Spinal cord (tissue), 10 donors: ENCODE results near the gene TMEM30A. TPM values are rescaled to one million over a fixed set of nuclear protein-coding genes. Genes with fewer than 3 reads are reported as not detected.
A peak's percentile ranks its signal among the peaks of the same experiment; 100 is the strongest.

Experiments used
- DNase-seq, 6 donors: peaks; one replicate each; pipeline versions ENCODE4 v3.0.0 to v3.0.0-alpha.2; 2013 to 2015; ENCODE audit warnings: low spot score in 6 of 6, low read depth in 4 of 6
- H3K27ac ChIP-seq: one replicate; pipeline ENCODE4 v1.5.1; 2013; ENCODE audit warnings: low read depth, low read length, control low read depth
- H3K27me3 ChIP-seq: one replicate; pipeline ENCODE4 v1.6.1; 2013; ENCODE audit warnings: low read length; ENCODE audit not compliant: control insufficient read depth, insufficient read depth
- H3K36me3 ChIP-seq: one replicate; pipeline ENCODE4 v1.6.1; 2013; ENCODE audit warnings: low read length; ENCODE audit not compliant: control insufficient read depth, insufficient read depth
- H3K4me1 ChIP-seq: one replicate; pipeline ENCODE4 v1.6.1; 2013; ENCODE audit warnings: low read length; ENCODE audit not compliant: control insufficient read depth, insufficient read depth
- H3K4me3 ChIP-seq: one replicate; pipeline ENCODE4 v1.5.1; 2013; ENCODE audit warnings: low read depth, low read length, control low read depth
- H3K9me3 ChIP-seq: one replicate; pipeline ENCODE4 v1.6.1; 2013; ENCODE audit warnings: low read length; ENCODE audit not compliant: control insufficient read depth, insufficient read depth
- WGBS: methylation state at CpG from one replicate; pipeline ENCODE4 v1.1.5; 2013; ENCODE audit warnings: missing lambda C conversion rate; ENCODE audit not compliant: insufficient coverage; 5-methylcytosine and 5-hydroxymethylcytosine counted together
- polyA plus RNA-seq, 2 donors: library from polyadenylated mRNA; unstranded; fragments of 120-200 nt; gene quantifications; one replicate each; pipeline ENCODE4 v1.2.1, GENCODE V29; 2013; ENCODE audit not compliant: insufficient read length in 2 of 2
- total RNA-seq, 2 donors: library from RNA; depleted of rRNA in 1 of 2; stranded (reverse); fragments of 120-200 nt in 1 of 2; fragments of >200 nt in 1 of 2; gene quantifications; one replicate each; pipeline versions ENCODE4 v1.2.3 to v1.2.4, GENCODE V29; 2013 to 2014
- donor health status: healthy.

TMEM30A gene
- total and polyA plus RNA-seq, 4 donors = 83.5 to 255 (median 137) TPM

DNA sequence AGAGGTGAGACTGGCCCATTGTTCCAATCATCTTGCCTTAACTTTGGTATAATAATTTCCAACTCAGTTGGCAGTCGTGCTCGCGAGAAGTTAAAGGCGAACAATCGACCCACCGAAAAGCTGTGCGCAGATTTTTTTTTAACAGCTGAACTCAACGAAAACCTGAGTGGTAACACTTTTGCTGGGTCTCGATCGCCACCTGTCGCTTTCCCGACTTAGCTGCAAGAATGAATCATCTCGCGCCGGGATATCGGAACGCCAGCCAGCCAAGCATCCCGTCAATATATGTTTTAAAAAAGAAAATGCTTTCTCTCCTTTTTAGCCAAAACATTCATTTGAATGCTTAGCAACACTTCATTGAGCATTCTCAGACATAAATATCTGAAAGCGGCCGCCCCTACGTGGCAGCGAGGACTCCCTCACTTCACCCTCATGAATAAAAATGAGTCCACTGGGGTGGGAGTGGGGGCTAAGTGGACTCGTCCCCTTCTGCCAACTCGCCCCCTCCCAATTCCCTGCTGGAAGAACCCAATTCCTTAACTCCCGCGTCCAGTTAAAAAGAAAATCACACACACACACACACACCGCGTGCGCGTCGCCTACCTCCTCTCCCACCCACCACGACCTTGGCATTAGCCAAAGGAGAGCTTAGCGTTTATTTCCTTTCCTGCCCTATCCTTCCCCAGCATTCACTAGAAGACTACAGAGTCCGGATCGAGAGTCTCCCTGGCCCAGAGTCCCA, 80.2 kb downstream of the TMEM30A start:
- peak overlapping the region; percentile 91 for H3K27ac ChIP-seq
- peaks cover 66% of the 10 kb centered on the region for H3K4me1 ChIP-seq
- H3K4me3 ChIP-seq = peak overlapping the region; percentile 54
- H3K36me3 ChIP-seq = no peaks in the 10 kb centered on the region
- peaks cover 74% of the 10 kb centered on the region for H3K27me3 ChIP-seq
- H3K9me3 ChIP-seq = no peaks in the 10 kb centered on the region
- WGBS = 0% methylated on average over 30 of the region's 35 CpGs
- peak in 3 of 6 donors; percentile 62 to 96 (median 95) for DNase-seq

- Histone ChIP-seq H3K36me3 (no peaks in the 10 kb centered on the region), H3K4me1 (peaks cover 63% of the 10 kb centered on the region), H3K27ac (peak overlapping the region; percentile 91), H3K4me3 (peak overlapping the region; percentile 54), H3K27me3 (peaks cover 72% of the 10 kb centered on the region), H3K9me3 (no peaks in the 10 kb centered on the region)
- WGBS = 29% methylated on average over 4 of the region's 5 CpGs
- DNase-seq = no peak
These were observed 80.9 kb downstream of the TMEM30A start for GRCh38 chr6:75203721-75204120.

Other genes with a start within 250 kb of the TMEM30A start
- gene COL12A1, start 78.7 kb downstream of the TMEM30A start, total RNA-seq = 100 to 1,000 TPM; 129 to 254 TPM
- 10 to 100 TPM; 28.8 to 46.0 TPM for gene COL12A1, start 78.7 kb downstream of the TMEM30A start, polyA plus RNA-seq
- 100 to 1,000 TPM; 154 to 475 TPM for gene COX7A2, start 41.0 kb downstream of the TMEM30A start, total RNA-seq
- gene COX7A2, start 41.0 kb downstream of the TMEM30A start, polyA plus RNA-seq = 100 to 1,000 TPM; 453 to 463 TPM
- gene FILIP1, start 209.0 kb upstream of the TMEM30A start, total RNA-seq = 10 to 100 TPM in 1 of 2 donors, 1 to 10 TPM in 1; 8.2 to 10.4 TPM
- gene FILIP1, start 209.0 kb upstream of the TMEM30A start, polyA plus RNA-seq = 1 to 10 TPM; 2.0 to 2.6 TPM